ENCODE results near the gene ZNF207.
"Not testable (repeated sequence)": the region's sequence is repeated elsewhere in the genome, so short reads cannot be mapped to it uniquely, and the experiment has no call there.

Gene ZNF207

GRCh38 chr17:32335687-32336086 is 14.3 kb upstream of the ZNF207 start:
- no peak for FAIRE-seq

- FAIRE-seq = no peak
Measured at GRCh38 chr17:32341141-32341856, 8.7 kb upstream of the ZNF207 start.

GRCh38 chr17:32341857-32342602 is 7.9 kb upstream of the ZNF207 start, which contains the start of gene C17orf75:
Gene C17orf75, minus strand, starts transcription at chr17:32342173. Its CDS starts 34 bp downstream, at chr17:32342139.
- FAIRE-seq = no peak

GRCh38 chr17:32342603-32343325 is 7.2 kb upstream of the ZNF207 start:
- no peak for FAIRE-seq

GRCh38 chr17:32345951-32346600 is 3.9 kb upstream of the ZNF207 start:
- FAIRE-seq = no peak

GRCh38 chr17:32348483-32348800 is 1.5 kb upstream of the ZNF207 start:
- FAIRE-seq = no peak

GRCh38 chr17:32349503-32349853 is 479 bp upstream of the ZNF207 start:
- FAIRE-seq = no peak

GRCh38 chr17:32350666-32351418 is 885 bp downstream of the ZNF207 start:
- FAIRE-seq = no peak

- FAIRE-seq = not testable (repeated sequence)
Measured at GRCh38 chr17:32352734-32353133, 2.8 kb downstream of the ZNF207 start.

- no peak for FAIRE-seq
Measured at GRCh38 chr17:32355649-32356377, 5.9 kb downstream of the ZNF207 start.

GRCh38 chr17:32356378-32356743 is 6.4 kb downstream of the ZNF207 start:
- no peak for FAIRE-seq

GRCh38 chr17:32356750-32357149 is 6.8 kb downstream of the ZNF207 start:
- FAIRE-seq = no peak

- no peak for FAIRE-seq
Measured at GRCh38 chr17:32357615-32358014, 7.7 kb downstream of the ZNF207 start.

- FAIRE-seq = no peak
Measured at GRCh38 chr17:32361270-32361669, 11.3 kb downstream of the ZNF207 start.

GRCh38 chr17:32370426-32370825 is 20.5 kb downstream of the ZNF207 start:
- FAIRE-seq = no peak

GRCh38 chr17:32382526-32383223 is 32.7 kb downstream of the ZNF207 start:
- FAIRE-seq = no peak

GRCh38 chr17:32383926-32384434 is 34.0 kb downstream of the ZNF207 start:
- no peak for FAIRE-seq

GRCh38 chr17:32385121-32385520 is 35.2 kb downstream of the ZNF207 start:
- no peak for FAIRE-seq

- FAIRE-seq = no peak
Measured at GRCh38 chr17:32385971-32386370, 36.0 kb downstream of the ZNF207 start.

- FAIRE-seq = no peak
Measured at GRCh38 chr17:32386844-32387243, 36.9 kb downstream of the ZNF207 start.

GRCh38 chr17:32388128-32388527 is 38.2 kb downstream of the ZNF207 start:
- not testable (repeated sequence) for FAIRE-seq

All from TTC549 (cell line).